Peyer's patch (tissue), 4 donors: Measurements from ENCODE around the gene SNHG17. TPM values are rescaled to one million over a fixed set of nuclear protein-coding genes. Genes with fewer than 3 reads are reported as not detected.
"Not testable (repeated sequence)": the region's sequence is repeated elsewhere in the genome, so short reads cannot be mapped to it uniquely, and the experiment has no call there.

ENCODE experiments used
- DNase-seq, 3 donors: peaks; one replicate each; pipeline ENCODE4 v3.0.0-alpha.2; 2017 to 2019
- H3K27ac ChIP-seq, 4 donors: fragments of 200-600 bp; sonication (generic); one replicate each; pipeline ENCODE4 v1.5.1; 2016 to 2019
- H3K27me3 ChIP-seq, 2 donors: fragments of 200-600 bp; sonication (generic); one replicate each; pipeline ENCODE4 v1.5.1; 2019
- H3K36me3 ChIP-seq, 3 donors: fragments of 200-600 bp; sonication (generic); one replicate each; pipeline ENCODE4 v1.5.1; 2016 to 2019
- H3K4me1 ChIP-seq, 4 donors: fragments of 200-600 bp; sonication (generic); one replicate each; pipeline ENCODE4 v1.5.1; 2016 to 2019
- H3K4me3 ChIP-seq, 4 donors: fragments of 200-600 bp; sonication (generic); 1 replicate in 3 of 4; 2 replicates in 1 of 4; pipeline ENCODE4 v1.5.1; 2016 to 2019; ENCODE audit warnings: mild to moderate bottlenecking in 1 of 4
- H3K9me3 ChIP-seq, 4 donors: fragments of 200-600 bp; sonication (generic); one replicate each; pipeline ENCODE4 v1.5.1; 2016 to 2019; ENCODE audit warnings: mild to moderate bottlenecking in 1 of 4
- CTCF ChIP-seq, 6 experiments: fragments of 450-650 bp in 4 of 6; fragments of 200-600 bp in 2 of 6; sonication (generic) in 1 of 6; IDR thresholded peaks; one replicate each; pipeline ENCODE4 v1.5.1; 2017 to 2019; ENCODE audit warnings: antibody characterized with exemption in 6 of 6, mild to moderate bottlenecking in 3 of 6, moderate library complexity in 1 of 6
- POLR2A ChIP-seq, 2 donors: fragments of 450-650 bp; IDR thresholded peaks; one replicate each; pipeline ENCODE4 v1.5.1; 2017; ENCODE audit warnings: antibody characterized with exemption in 2 of 2, mild to moderate bottlenecking in 2 of 2, moderate library complexity in 2 of 2
- total RNA-seq, 4 donors: library from RNA; depleted of rRNA; stranded (reverse); fragments of >200 nt; gene quantifications; one replicate each; pipeline ENCODE4 v1.1.0, GENCODE V29; 2016

The SNHG17 gene
- total RNA-seq, 4 donors from 2014 or later, result 19.3 to 54.5 (median 48.3) TPM

DNA sequence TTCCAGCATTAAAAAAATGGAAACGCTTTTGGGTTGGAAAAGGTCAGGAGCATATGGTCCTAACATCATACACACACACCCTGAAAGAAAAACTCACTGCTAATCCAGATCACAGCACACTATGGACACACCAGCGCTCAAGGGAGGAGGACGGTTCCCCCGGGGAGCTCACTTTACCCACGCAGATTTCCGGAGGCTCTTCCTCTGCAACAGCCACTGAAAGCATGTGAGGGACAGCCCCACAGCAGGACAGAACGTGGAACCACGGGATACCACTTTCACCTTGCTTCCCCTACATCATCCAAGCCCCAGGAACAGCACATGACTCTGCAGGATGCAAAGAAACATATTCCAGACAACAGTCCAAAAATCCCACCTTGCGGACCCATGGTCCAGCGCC is 13.2 kb downstream of the SNHG17 start:
- Histone ChIP-seq H3K4me3 (no peak overlapping the region), H3K27me3 (no peaks in the 10 kb centered on the region), H3K4me1 (no peaks in the 10 kb centered on the region), H3K9me3 (no peaks in the 10 kb centered on the region), H3K27ac (no peak overlapping the region), H3K36me3 (peaks cover 0 to 86% (median 0%) of the 10 kb centered on the region in 3 donors)
- TF ChIP-seq POLR2A (IDR thresholded peaks at IDR 0.05) (no peak), CTCF (IDR thresholded peaks at IDR 0.05) (no peak)
- DNase-seq, result no peak

DNA sequence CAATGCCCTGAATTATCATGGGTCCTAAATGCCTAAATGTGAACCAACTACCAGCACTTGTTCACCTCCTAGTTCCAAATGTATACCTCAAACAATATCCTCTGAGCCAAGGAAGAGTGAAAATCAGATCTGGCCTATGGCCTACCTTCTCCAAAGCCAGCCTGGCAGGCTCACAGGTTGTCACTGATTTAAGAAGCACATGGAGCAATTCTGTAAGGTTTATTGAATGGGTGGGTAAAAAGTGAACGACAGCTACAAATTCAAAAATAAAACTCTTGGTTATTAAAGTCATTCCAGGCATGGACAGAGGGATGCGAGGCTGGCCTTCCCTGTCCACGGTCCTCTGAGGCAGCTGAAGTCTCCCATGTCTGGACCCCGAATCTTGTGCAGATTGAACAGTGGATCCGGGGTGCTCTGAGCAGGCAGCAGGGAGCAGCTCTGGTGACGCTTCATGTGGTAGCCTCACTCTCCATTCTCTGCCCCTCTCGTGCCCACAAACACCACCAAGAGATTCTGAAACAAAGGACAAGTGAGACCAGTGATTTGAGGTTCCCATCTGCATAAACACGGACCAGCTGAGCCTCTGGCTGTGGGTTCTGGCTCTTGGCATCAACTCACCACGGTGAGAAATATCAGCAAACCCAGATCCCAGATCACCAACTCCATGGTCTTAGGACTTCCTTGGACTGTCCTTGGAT is 14.6 kb downstream of the SNHG17 start:
- Histone ChIP-seq H3K36me3 (peaks cover 0 to 80% (median 0%) of the 10 kb centered on the region in 3 donors), H3K27ac (no peak overlapping the region), H3K4me3 (no peak overlapping the region), H3K9me3 (no peaks in the 10 kb centered on the region), H3K4me1 (no peaks in the 10 kb centered on the region), H3K27me3 (no peaks in the 10 kb centered on the region)
- TF ChIP-seq CTCF (IDR thresholded peaks at IDR 0.05) (no peak), POLR2A (IDR thresholded peaks at IDR 0.05) (no peak)
- DNase-seq, result no peak

- Histone ChIP-seq H3K9me3 (no peaks in the 10 kb centered on the region), H3K4me1 (no peaks in the 10 kb centered on the region), H3K4me3 (no peak overlapping the region), H3K27ac (no peak overlapping the region), H3K27me3 (no peaks in the 10 kb centered on the region), H3K36me3 (peaks cover 0 to 73% (median 0%) of the 10 kb centered on the region in 3 donors)
- no peak for DNase-seq
- TF ChIP-seq POLR2A (IDR thresholded peaks at IDR 0.05) (no peak), CTCF (IDR thresholded peaks at IDR 0.05) (no peak)
Measured at GRCh38 chr20:38418509-38419204, 16.5 kb downstream of the SNHG17 start.

DNA sequence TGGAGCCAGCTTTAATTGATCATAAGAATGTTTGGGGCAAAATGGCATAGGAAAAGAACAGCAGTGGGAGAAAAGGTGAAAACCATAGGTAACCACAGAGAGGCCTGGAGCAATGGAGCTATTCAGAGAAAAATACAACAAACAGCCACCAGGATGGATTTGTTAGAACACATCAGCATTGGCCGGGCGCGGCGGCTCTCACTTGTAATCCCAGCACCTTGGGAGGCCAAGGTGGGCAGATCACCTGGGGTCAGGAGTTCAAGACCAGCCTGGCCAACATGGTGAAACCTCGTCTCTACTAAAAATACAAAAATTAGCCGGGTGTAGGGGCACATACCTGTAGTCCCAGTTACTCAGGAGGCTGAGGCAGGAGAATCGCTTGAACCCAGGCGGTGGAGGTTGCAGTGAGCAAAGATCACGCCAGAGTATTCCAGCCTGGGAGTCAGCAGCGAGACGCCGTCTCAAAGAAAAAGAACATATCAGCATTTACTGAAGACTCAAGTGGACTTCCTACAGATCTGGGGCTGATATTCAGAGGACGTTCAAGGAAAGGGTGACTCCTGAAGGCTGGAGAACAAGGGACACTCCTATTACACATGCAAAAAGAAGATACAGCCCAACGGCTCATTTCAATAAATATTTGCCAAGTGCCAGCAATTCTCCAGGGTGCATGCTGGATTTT is 20.2 kb downstream of the SNHG17 start:
- H3K27me3 ChIP-seq, result no peaks in the 10 kb centered on the region
- no peaks in the 10 kb centered on the region for H3K4me1 ChIP-seq
- H3K4me3 ChIP-seq, result no peak overlapping the region
- no peak overlapping the region for H3K27ac ChIP-seq
- TF ChIP-seq POLR2A (IDR thresholded peaks at IDR 0.05) (no peak), CTCF (IDR thresholded peaks at IDR 0.05) (no peak)
- H3K36me3 ChIP-seq, result peaks cover 0 to 49% (median 0%) of the 10 kb centered on the region in 3 donors
- H3K9me3 ChIP-seq, result no peaks in the 10 kb centered on the region
- no peak for DNase-seq

GRCh38 chr20:38412877-38413577 is 22.1 kb downstream of the SNHG17 start:
- H3K4me1 ChIP-seq, result no peaks in the 10 kb centered on the region
- H3K4me3 ChIP-seq, result no peak overlapping the region
- no peaks in the 10 kb centered on the region for H3K27me3 ChIP-seq
- H3K36me3 ChIP-seq, result peaks cover 0 to 33% (median 0%) of the 10 kb centered on the region in 3 donors
- H3K9me3 ChIP-seq, result no peaks in the 10 kb centered on the region
- no peak overlapping the region for H3K27ac ChIP-seq
- DNase-seq, result no peak
- no peak for TF ChIP-seq CTCF (IDR thresholded peaks at IDR 0.05)
- no peak for TF ChIP-seq POLR2A (IDR thresholded peaks at IDR 0.05)

DNA sequence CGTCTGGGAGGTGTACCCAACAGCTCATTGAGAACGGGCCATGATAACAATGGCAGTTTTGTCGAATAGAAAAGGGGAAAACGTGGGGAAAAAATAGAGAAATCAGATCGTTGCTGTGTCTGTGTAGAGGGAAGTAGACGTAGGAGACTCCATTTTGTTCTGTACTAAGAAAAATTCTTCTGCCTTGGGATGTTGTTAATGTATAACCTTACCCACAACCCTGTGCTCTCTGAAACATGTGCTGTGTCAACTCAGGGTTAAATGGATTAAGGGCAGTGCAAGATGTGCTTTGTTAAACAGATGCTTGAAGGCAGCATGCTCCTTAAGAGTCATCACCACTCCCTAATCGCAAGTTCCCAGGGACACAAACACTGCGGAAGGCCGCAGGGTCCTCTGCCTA is 27.3 kb downstream of the SNHG17 start:
- peaks cover 0 to 12% (median 0%) of the 10 kb centered on the region in 3 donors for H3K36me3 ChIP-seq
- H3K27ac ChIP-seq, H3K4me3 ChIP-seq, H3K27me3 ChIP-seq, DNase-seq, H3K9me3 ChIP-seq, H3K4me1 ChIP-seq: not testable (repeated sequence)
